CD14-positive monocyte (primary cell): Measurements from ENCODE around the gene SNX2. TPM values are rescaled to one million over a fixed set of nuclear protein-coding genes. Genes with fewer than 3 reads are reported as not detected.
A peak's percentile ranks its signal among the peaks of the same experiment; 100 is the strongest.

ENCODE experiments used
- DNase-seq, 3 donors: peaks; one replicate each; pipeline ENCODE4 v3.0.0-alpha.2; 2011 to 2022
- H2AFZ ChIP-seq: 2 replicates; pipeline ENCODE4 v1.6.0; 2012; ENCODE audit warnings: mild to moderate bottlenecking, low read depth, low read length, inconsistent platforms; ENCODE audit not compliant: insufficient read depth, poor library complexity, severe bottlenecking
- H3K27ac ChIP-seq, 2 donors: 1 replicate in 1 of 2; 2 replicates in 1 of 2; pipeline ENCODE4 v1.5.1; 2012 to 2013; ENCODE audit warnings: low read length in 2 of 2, control low read depth in 1 of 2, inconsistent platforms in 1 of 2, low read depth in 1 of 2, mild to moderate bottlenecking in 1 of 2
- H3K27me3 ChIP-seq, 2 donors: one replicate each; pipeline versions ENCODE4 v1.6.0 to v1.6.1; 2011 to 2013; ENCODE audit warnings: low read length in 2 of 2; ENCODE audit not compliant: control insufficient read depth in 2 of 2, insufficient read depth in 2 of 2
- H3K36me3 ChIP-seq, 2 donors: replicated peaks in 1 of 2; 1 replicate in 1 of 2; 2 replicates in 1 of 2; pipeline versions ENCODE4 v1.5.1 to v1.6.1; 2012 to 2013; ENCODE audit warnings: low read length in 2 of 2, control low read depth in 1 of 2, inconsistent platforms in 1 of 2, mild to moderate bottlenecking in 1 of 2; ENCODE audit not compliant: insufficient read depth in 2 of 2, control insufficient read depth in 1 of 2
- H3K4me1 ChIP-seq, 2 donors: 1 replicate in 1 of 2; 2 replicates in 1 of 2; pipeline versions ENCODE4 v1.5.1 to v1.6.1; 2012 to 2013; ENCODE audit warnings: low read length in 2 of 2, control low read depth in 1 of 2, inconsistent platforms in 1 of 2, mild to moderate bottlenecking in 1 of 2, moderate library complexity in 1 of 2; ENCODE audit not compliant: insufficient read depth in 2 of 2, control insufficient read depth in 1 of 2
- H3K4me2 ChIP-seq: replicated peaks from 2 replicates; pipeline ENCODE3; 2012; ENCODE audit warnings: low read length, moderate library complexity, mild to moderate bottlenecking; ENCODE audit not compliant: poor library complexity, severe bottlenecking; ENCODE audit errors: extremely low read depth
- H3K4me3 ChIP-seq, 3 experiments: fragments of 200-600 bp in 1 of 3; sonication (generic) in 1 of 3; replicated peaks in 1 of 3; 1 replicate in 2 of 3; 2 replicates in 1 of 3; pipeline ENCODE4 v1.5.1; 2011 to 2013; ENCODE audit warnings: low read length in 3 of 3, mild to moderate bottlenecking in 3 of 3, control low read depth in 2 of 3, low read depth in 2 of 3, inconsistent platforms in 1 of 3, moderate library complexity in 1 of 3
- H3K79me2 ChIP-seq: 2 replicates; pipeline ENCODE4 v1.6.0; 2012; ENCODE audit warnings: mild to moderate bottlenecking, control low read depth, inconsistent platforms, low read length, moderate library complexity; ENCODE audit not compliant: insufficient read depth
- H3K9ac ChIP-seq: 2 replicates; pipeline ENCODE4 v1.6.0; 2017; ENCODE audit warnings: low read length, mild to moderate bottlenecking; ENCODE audit not compliant: insufficient read depth, poor library complexity, severe bottlenecking
- H3K9me3 ChIP-seq, 2 donors: replicated peaks in 1 of 2; 1 replicate in 1 of 2; 2 replicates in 1 of 2; pipeline versions ENCODE4 v1.5.1 to v1.6.1; 2012 to 2013; ENCODE audit warnings: low read length in 2 of 2, control low read depth in 1 of 2; ENCODE audit not compliant: control insufficient read depth in 1 of 2, insufficient read depth in 1 of 2
- H4K20me1 ChIP-seq: 2 replicates; pipeline ENCODE4 v1.6.0; 2012; ENCODE audit warnings: mild to moderate bottlenecking, low read length, control low read depth, moderate library complexity; ENCODE audit not compliant: insufficient read depth
- H3K27ac Mint-ChIP-seq, 7 donors: one replicate each; pipeline ENCODE4 v1.8.0; 2020; ENCODE audit warnings: mild to moderate bottlenecking in 7 of 7, mixed read lengths in 7 of 7, moderate library complexity in 6 of 7, inconsistent platforms in 2 of 7
- H3K27me3 Mint-ChIP-seq, 3 donors: one replicate each; pipeline ENCODE4 v1.8.0; 2021 to 2022; ENCODE audit warnings: low read depth in 3 of 3, mild to moderate bottlenecking in 3 of 3, mixed read lengths in 3 of 3, moderate library complexity in 3 of 3, inconsistent platforms in 1 of 3
- H3K36me3 Mint-ChIP-seq, 2 donors: one replicate each; pipeline ENCODE4 v1.8.0; 2020; ENCODE audit warnings: mixed read lengths in 2 of 2, inconsistent platforms in 1 of 2, mild to moderate bottlenecking in 1 of 2
- H3K4me1 Mint-ChIP-seq: one replicate; pipeline ENCODE4 v1.8.0; 2020; ENCODE audit warnings: mild to moderate bottlenecking, mixed read lengths
- H3K4me3 Mint-ChIP-seq, 2 donors: one replicate each; pipeline ENCODE4 v1.8.0; 2020; ENCODE audit warnings: mild to moderate bottlenecking in 2 of 2, mixed read lengths in 2 of 2, moderate library complexity in 1 of 2
- H3K9me3 Mint-ChIP-seq, 7 donors: one replicate each; pipeline ENCODE4 v1.8.0; 2020 to 2022; ENCODE audit warnings: mixed read lengths in 7 of 7, mild to moderate bottlenecking in 6 of 7, moderate library complexity in 6 of 7, inconsistent platforms in 2 of 7
- WGBS: methylation state at CpG from one replicate; pipeline ENCODE4 v1.1.5; 2013; ENCODE audit warnings: missing lambda C conversion rate; ENCODE audit not compliant: insufficient coverage; 5-methylcytosine and 5-hydroxymethylcytosine counted together
- intact Hi-C, 2 donors: fragments of 100-400 bp; cut with micrococcal nuclease; formaldehyde crosslinking; loops; one replicate each; pipeline versions ENCODE4 v1.15.0 to v1.15.1; 2023
- polyA plus RNA-seq, 3 donors: library from polyadenylated mRNA; depleted of rRNA in 1 of 3; unstranded in 2 of 3; stranded (reverse) in 1 of 3; fragments of 300-500 nt in 2 of 3; fragments of >200 nt in 1 of 3; fragmentation: Illumina TruSeq in 2 of 3; gene quantifications; 1 replicate in 2 of 3; 2 replicates in 1 of 3; pipeline ENCODE4 v1.2.3, GENCODE V29; 2012 to 2021
- TF ChIP-seq, protein P1 (sequence below): fragments of 200-600 bp; IDR thresholded peaks from one replicate; pipeline ENCODE4 v1.8.0; 2022; ENCODE audit warnings: antibody characterized with exemption, mild to moderate bottlenecking

SNX2 gene
- polyA plus RNA-seq, 3 donors, result 84.6 to 264 (median 263) TPM

DNA sequence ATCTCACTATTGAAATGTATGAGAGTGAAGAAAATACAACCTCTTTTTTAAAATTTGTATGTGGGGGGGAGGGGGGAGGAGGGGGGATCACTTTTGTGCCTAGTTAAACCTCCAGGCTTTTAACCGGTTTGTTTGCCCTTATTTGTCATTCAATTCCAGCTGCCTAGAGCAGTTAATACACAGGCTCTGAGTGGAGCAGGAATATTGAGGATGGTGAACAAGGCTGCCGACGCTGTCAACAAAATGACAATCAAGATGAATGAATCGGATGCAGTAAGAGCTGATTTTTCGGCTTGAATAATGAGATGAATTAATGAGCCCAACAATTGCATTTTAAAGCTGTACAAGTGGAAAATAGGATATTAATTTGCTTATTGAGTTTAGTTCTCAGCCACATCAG is 41.9 kb downstream of the SNX2 start:
- peak overlapping the region in 1 of 7 donors; percentile 73 for H3K27ac Mint-ChIP-seq
- intact Hi-C loops, result no loop called here
- Histone ChIP-seq H2AFZ (no peak overlapping the region), H3K79me2 (no peaks in the 10 kb centered on the region), H3K9ac (no peak overlapping the region), H4K20me1 (peaks cover 71% of the 10 kb centered on the region), H3K4me2 (no peak overlapping the region), H3K4me3 (no peak overlapping the region), H3K4me1 (no peaks in the 10 kb centered on the region), H3K9me3 (no peaks in the 10 kb centered on the region), H3K27ac (no peak overlapping the region), H3K27me3 (no peaks in the 10 kb centered on the region), H3K36me3 (peaks cover 53 to 80% of the 10 kb centered on the region in 2 donors)
- peaks cover 47 to 68% of the 10 kb centered on the region in 2 donors for H3K36me3 Mint-ChIP-seq
- TF ChIP-seq, protein P1, sequence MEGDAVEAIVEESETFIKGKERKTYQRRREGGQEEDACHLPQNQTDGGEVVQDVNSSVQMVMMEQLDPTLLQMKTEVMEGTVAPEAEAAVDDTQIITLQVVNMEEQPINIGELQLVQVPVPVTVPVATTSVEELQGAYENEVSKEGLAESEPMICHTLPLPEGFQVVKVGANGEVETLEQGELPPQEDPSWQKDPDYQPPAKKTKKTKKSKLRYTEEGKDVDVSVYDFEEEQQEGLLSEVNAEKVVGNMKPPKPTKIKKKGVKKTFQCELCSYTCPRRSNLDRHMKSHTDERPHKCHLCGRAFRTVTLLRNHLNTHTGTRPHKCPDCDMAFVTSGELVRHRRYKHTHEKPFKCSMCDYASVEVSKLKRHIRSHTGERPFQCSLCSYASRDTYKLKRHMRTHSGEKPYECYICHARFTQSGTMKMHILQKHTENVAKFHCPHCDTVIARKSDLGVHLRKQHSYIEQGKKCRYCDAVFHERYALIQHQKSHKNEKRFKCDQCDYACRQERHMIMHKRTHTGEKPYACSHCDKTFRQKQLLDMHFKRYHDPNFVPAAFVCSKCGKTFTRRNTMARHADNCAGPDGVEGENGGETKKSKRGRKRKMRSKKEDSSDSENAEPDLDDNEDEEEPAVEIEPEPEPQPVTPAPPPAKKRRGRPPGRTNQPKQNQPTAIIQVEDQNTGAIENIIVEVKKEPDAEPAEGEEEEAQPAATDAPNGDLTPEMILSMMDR, result no peak
- no peaks in the 10 kb centered on the region for H3K4me1 Mint-ChIP-seq
- H3K4me3 Mint-ChIP-seq, result no peak overlapping the region
- 96% methylated on average over 5 of the region's 5 CpGs for whole genome bisulfite sequencing
- no peaks in the 10 kb centered on the region for H3K9me3 Mint-ChIP-seq
- H3K27me3 Mint-ChIP-seq, result peaks cover 0 to 1% (median 0%) of the 10 kb centered on the region in 3 donors
- DNase-seq, result no peak

DNA sequence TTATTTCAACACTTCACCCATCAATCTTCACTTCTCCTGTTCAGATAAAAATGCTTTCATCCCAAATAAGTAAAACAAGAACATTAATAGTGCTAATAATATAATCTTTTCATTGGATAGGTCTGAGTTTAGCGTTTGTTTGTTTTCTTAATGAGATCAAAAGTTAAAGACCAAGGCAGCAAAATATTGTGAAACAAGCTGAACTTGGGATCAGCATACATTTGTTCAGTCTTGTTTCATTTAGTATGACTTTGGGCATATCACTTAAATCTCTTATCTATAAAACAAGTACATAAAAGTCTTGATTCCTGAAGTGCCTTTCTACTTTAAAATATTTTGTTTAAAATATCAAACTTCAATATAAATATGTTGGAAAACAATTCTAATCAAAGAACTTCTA is 57.1 kb downstream of the SNX2 start:
- TF ChIP-seq, protein P1, result no peak
- H3K4me2 ChIP-seq, result no peak overlapping the region
- no peaks in the 10 kb centered on the region for H3K79me2 ChIP-seq
- H4K20me1 ChIP-seq, result peaks cover 14% of the 10 kb centered on the region
- no peak overlapping the region for H3K9ac ChIP-seq
- Mint-ChIP-seq H3K4me1 (no peaks in the 10 kb centered on the region), H3K9me3 (no peaks in the 10 kb centered on the region), H3K27me3 (no peaks in the 10 kb centered on the region), H3K4me3 (no peak overlapping the region), H3K36me3 (peaks cover 24 to 36% of the 10 kb centered on the region in 2 donors), H3K27ac (no peak overlapping the region)
- H3K9me3 ChIP-seq, result no peaks in the 10 kb centered on the region
- WGBS, result no CpG with 5 or more reads among the region's 1 CpG
- H3K4me1 ChIP-seq, result no peaks in the 10 kb centered on the region
- no peaks in the 10 kb centered on the region for H3K27me3 ChIP-seq
- intact Hi-C loops, result no loop called here
- no peak for DNase-seq
- H2AFZ ChIP-seq, result no peak overlapping the region
- no peak overlapping the region for H3K4me3 ChIP-seq
- H3K27ac ChIP-seq, result no peak overlapping the region
- peaks cover 41 to 66% of the 10 kb centered on the region in 2 donors for H3K36me3 ChIP-seq
